Central memory CD4-positive, alpha-beta T cell (primary cell): ENCODE results near the gene ADGRB3.
A peak's percentile ranks its signal among the peaks of the same experiment; 100 is the strongest.
"Not testable (repeated sequence)": the region's sequence is repeated elsewhere in the genome, so short reads cannot be mapped to it uniquely, and the experiment has no call there.

Source experiments
- DNase-seq: peaks from one replicate; pipeline ENCODE4 v3.0.0; 2022

ADGRB3 gene

GRCh38 chr6:68852791-68853190 is 217.7 kb downstream of the ADGRB3 start:
- DNase-seq = no peak

- DNase-seq = no peak
Measured at GRCh38 chr6:68859233-68859632, 224.2 kb downstream of the ADGRB3 start.

- DNase-seq = no peak
Measured at GRCh38 chr6:68868646-68869045, 233.6 kb downstream of the ADGRB3 start.

GRCh38 chr6:68873236-68873635 is 238.2 kb downstream of the ADGRB3 start:
- no peak for DNase-seq

GRCh38 chr6:68874747-68875146 is 239.7 kb downstream of the ADGRB3 start:
- no peak for DNase-seq

GRCh38 chr6:68875403-68875802 is 240.3 kb downstream of the ADGRB3 start:
- DNase-seq = no peak

- no peak for DNase-seq
Measured at GRCh38 chr6:68876792-68877493, 241.9 kb downstream of the ADGRB3 start.

GRCh38 chr6:68880050-68880813 is 245.2 kb downstream of the ADGRB3 start:
- DNase-seq = no peak

GRCh38 chr6:68883325-68883724 is 248.2 kb downstream of the ADGRB3 start:
- not testable (repeated sequence) for DNase-seq

- no peak for DNase-seq
Measured at GRCh38 chr6:68891419-68891818, 256.3 kb downstream of the ADGRB3 start.

- DNase-seq = no peak
Measured at GRCh38 chr6:68892452-68892851, 257.4 kb downstream of the ADGRB3 start.

GRCh38 chr6:68895929-68896328 is 260.8 kb downstream of the ADGRB3 start:
- DNase-seq = no peak

- no peak for DNase-seq
Measured at GRCh38 chr6:68901044-68901443, 266.0 kb downstream of the ADGRB3 start.

- no peak for DNase-seq
Measured at GRCh38 chr6:68911334-68911733, 276.3 kb downstream of the ADGRB3 start.

GRCh38 chr6:68911811-68912210 is 276.7 kb downstream of the ADGRB3 start:
- DNase-seq = no peak

GRCh38 chr6:68912805-68913204 is 277.7 kb downstream of the ADGRB3 start:
- not testable (repeated sequence) for DNase-seq

GRCh38 chr6:68915586-68915985 is 280.5 kb downstream of the ADGRB3 start:
- no peak for DNase-seq

GRCh38 chr6:68919537-68919936 is 284.5 kb downstream of the ADGRB3 start:
- no peak for DNase-seq

- no peak for DNase-seq
Measured at GRCh38 chr6:68941345-68941744, 306.3 kb downstream of the ADGRB3 start.

- no peak for DNase-seq
Measured at GRCh38 chr6:68947721-68948120, 312.6 kb downstream of the ADGRB3 start.

GRCh38 chr6:68951270-68951669 is 316.2 kb downstream of the ADGRB3 start:
- no peak for DNase-seq

- no peak for DNase-seq
Measured at GRCh38 chr6:68958327-68958726, 323.2 kb downstream of the ADGRB3 start.

GRCh38 chr6:68967549-68968300 is 332.6 kb downstream of the ADGRB3 start:
- peak; percentile 28 for DNase-seq

GRCh38 chr6:68968301-68968649 is 333.2 kb downstream of the ADGRB3 start:
- DNase-seq = no peak
